GM21576 (cell line): ENCODE data around the gene EPB41L2.

ENCODE experiments used
- ATAC-seq: cut with Tn5 transposase; IDR thresholded peaks from one replicate; pipeline ENCODE4 v1.9.1; 2021; ENCODE audit warnings: mild to moderate bottlenecking, moderate library complexity; ENCODE audit not compliant: unreplicated experiment

EPB41L2 gene

GRCh38 chr6:131062241-131063027 lies 611 bp downstream of the EPB41L2 start:
- ATAC-seq, result peak; percentile 22

- ATAC-seq, result no peak
Measured at GRCh38 chr6:131061751-131062119, 1.3 kb downstream of the EPB41L2 start.

- no peak for ATAC-seq
Measured at GRCh38 chr6:131061041-131061750, 1.8 kb downstream of the EPB41L2 start.

GRCh38 chr6:131060311-131060710 lies 2.7 kb downstream of the EPB41L2 start:
- no peak for ATAC-seq

GRCh38 chr6:131059486-131059885 lies 3.6 kb downstream of the EPB41L2 start:
- no peak for ATAC-seq

GRCh38 chr6:131058236-131058635 lies 4.8 kb downstream of the EPB41L2 start:
- no peak for ATAC-seq

GRCh38 chr6:131054392-131055250 lies 8.4 kb downstream of the EPB41L2 start:
- no peak for ATAC-seq

GRCh38 chr6:131053546-131054240 lies 9.4 kb downstream of the EPB41L2 start:
- ATAC-seq, result no peak

- ATAC-seq, result no peak
Measured at GRCh38 chr6:131052181-131052580, 10.9 kb downstream of the EPB41L2 start.

GRCh38 chr6:131051341-131051740 lies 11.7 kb downstream of the EPB41L2 start:
- ATAC-seq, result no peak

- no peak for ATAC-seq
Measured at GRCh38 chr6:131049608-131050007, 13.4 kb downstream of the EPB41L2 start.

- ATAC-seq, result no peak
Measured at GRCh38 chr6:131048933-131049515, 14.0 kb downstream of the EPB41L2 start.

GRCh38 chr6:131048459-131048858 lies 14.6 kb downstream of the EPB41L2 start:
- ATAC-seq, result no peak

- ATAC-seq, result no peak
Measured at GRCh38 chr6:131045139-131045538, 17.9 kb downstream of the EPB41L2 start.

- no peak for ATAC-seq
Measured at GRCh38 chr6:131043902-131044447, 19.1 kb downstream of the EPB41L2 start.

- ATAC-seq, result no peak
Measured at GRCh38 chr6:131042664-131043063, 20.4 kb downstream of the EPB41L2 start.

GRCh38 chr6:131041814-131042213 lies 21.2 kb downstream of the EPB41L2 start:
- no peak for ATAC-seq

GRCh38 chr6:131040866-131041265 lies 22.2 kb downstream of the EPB41L2 start:
- no peak for ATAC-seq

GRCh38 chr6:131039345-131039680 lies 23.7 kb downstream of the EPB41L2 start:
- ATAC-seq, result no peak

GRCh38 chr6:131038597-131039344 lies 24.3 kb downstream of the EPB41L2 start:
- no peak for ATAC-seq
